NT2/D1 (cell line): ENCODE measurements around the gene KCNJ10.

Experiments used
- YY1 ChIP-seq: IDR thresholded peaks from 2 replicates; pipeline ENCODE4 v1.6.1; 2011; ENCODE audit not compliant: insufficient read length, insufficient read depth
- ZNF274 ChIP-seq: IDR thresholded peaks from 2 replicates; pipeline ENCODE4 v1.6.1; 2011; ENCODE audit warnings: mild to moderate bottlenecking, low read depth, low read length

DNA sequence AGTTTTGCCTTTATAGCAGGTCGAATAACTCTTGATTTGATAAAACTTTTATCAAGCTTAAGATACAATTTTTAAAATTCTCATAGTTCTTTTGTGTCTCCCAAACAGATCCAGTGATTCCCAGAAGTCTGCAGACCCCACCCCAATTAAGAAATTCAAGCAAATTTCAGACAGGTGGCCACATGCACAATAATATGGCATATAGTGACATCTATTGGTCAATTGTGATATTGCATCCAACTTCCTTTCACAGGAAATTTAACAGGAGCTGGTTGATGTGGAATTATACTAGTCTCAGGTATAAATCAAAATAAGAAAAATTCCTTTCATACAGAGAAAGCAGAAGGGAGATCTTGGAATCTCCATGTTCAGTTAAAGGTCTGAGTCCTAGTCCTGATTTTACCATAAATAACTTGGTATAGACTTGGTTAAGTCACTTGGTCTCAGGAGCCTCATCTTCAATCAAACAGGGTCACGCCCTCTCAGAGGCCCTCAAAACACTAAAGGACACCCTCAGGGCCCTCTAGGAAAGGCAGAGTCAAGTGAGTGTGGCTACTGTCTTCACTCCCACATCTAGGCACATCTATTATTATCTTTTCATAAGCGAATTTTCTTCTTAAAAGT, 62.3 kb downstream of the KCNJ10 start:
- TF ChIP-seq YY1 = no peak
- TF ChIP-seq ZNF274 = no peak
